ENCODE data around the gene PDGFA.

- TF ChIP-seq CTCF (IDR thresholded peaks at IDR 0.05) (no peak), POLR2A (IDR thresholded peaks at IDR 0.05) (no peak), EP300 (IDR thresholded peaks at IDR 0.05; ENCODE audit: low read depth) (no peak), POLR2AphosphoS5 (IDR thresholded peaks at IDR 0.05) (no peak)
Measured at GRCh38 chr7:450036-450435, 69.6 kb downstream of the PDGFA start.
